K562 (cell line): Measurements from ENCODE around the gene VARS1. TPM values are rescaled to one million over a fixed set of nuclear protein-coding genes. Genes with fewer than 3 reads are reported as not detected.

Experiments
- ATAC-seq: fragments of 200-7000 bp; cut with Tn5 transposase; 3 replicates; pipeline ENCODE4 v1.9.1; 2020; ENCODE audit warnings: moderate library complexity
- BruUV-seq: library from RNA; stranded (reverse); fragments of 400-500 nt; replicated peaks from 2 replicates; lab custom pipeline; 2021; lab: Mats Ljungman, UMichigan
- CTCF ChIA-PET: fragments of 300-600 bp; formaldehyde crosslinking; extraction: SDS; loops from one replicate; lab custom pipeline; 2021; ENCODE audit warnings: low intra/inter-chr PET ratio; lab: Yijun Ruan, JAX
- POLR2A ChIA-PET: fragments of 300-600, 350-650 bp; sonication (Branson Sonifier 250); formaldehyde crosslinking; extraction: SDS; loops from one replicate; lab custom pipeline; 2021; ENCODE audit warnings: antibody characterized with exemption, inconsistent platforms; lab: Yijun Ruan, JAX
- DNase-seq, 4 experiments: peaks; one replicate each; pipeline versions ENCODE4 v3.0.0 to v3.0.0-alpha.2; 2011 to 2018; ENCODE audit warnings: low spot score in 3 of 4, mixed read lengths in 3 of 4; ENCODE audit errors: extremely low read depth in 1 of 4
- FAIRE-seq: peaks from 2 replicates; lab custom pipeline; 2011; peaks lifted over from hg19 to GRCh38; lab: Jason Lieb, UNC
- H2AFZ ChIP-seq: 2 replicates; pipeline ENCODE4 v1.6.0; 2011; ENCODE audit warnings: low read depth, low read length, control low read depth, inconsistent platforms
- H3K27ac ChIP-seq: fragments of 200-600 bp; 3 replicates; pipeline ENCODE4 v1.8.0; 2011; ENCODE audit warnings: low read depth, mild to moderate bottlenecking, control low read depth, inconsistent platforms, low read length, moderate library complexity, mixed read lengths; ENCODE audit errors: extremely low read depth
- H3K27me3 ChIP-seq, 2 experiments: fragments of 300-600 bp in 1 of 2; 2 replicates in 1 of 2; 3 replicates in 1 of 2; pipeline versions ENCODE4 v1.6.0 to v1.8.0; 2011; ENCODE audit warnings: inconsistent platforms in 2 of 2, low read length in 2 of 2, mild to moderate bottlenecking in 1 of 2, mixed read lengths in 1 of 2, moderate library complexity in 1 of 2; ENCODE audit not compliant: control insufficient read depth in 2 of 2, insufficient read depth in 2 of 2
- H3K36me3 ChIP-seq: fragments of 300-600 bp; 3 replicates; pipeline ENCODE4 v1.8.0; 2011; ENCODE audit warnings: mild to moderate bottlenecking, low read length, inconsistent platforms; ENCODE audit not compliant: control insufficient read depth, insufficient read depth
- H3K4me1 ChIP-seq, 2 experiments: fragments of 200-600 bp in 1 of 2; replicated peaks in 1 of 2; 2 replicates in 1 of 2; 3 replicates in 1 of 2; pipeline versions ENCODE4 v1.5.1 to v1.8.0; 2011; ENCODE audit warnings: inconsistent platforms in 2 of 2, low read length in 2 of 2, mild to moderate bottlenecking in 1 of 2, mixed read lengths in 1 of 2, moderate library complexity in 1 of 2; ENCODE audit not compliant: control insufficient read depth in 2 of 2, insufficient read depth in 2 of 2
- H3K4me2 ChIP-seq: 2 replicates; pipeline ENCODE4 v1.6.1; 2011; ENCODE audit warnings: low read length, control low read depth, inconsistent platforms, mixed read lengths; ENCODE audit not compliant: insufficient read depth
- H3K4me3 ChIP-seq: fragments of 200-600 bp; sonication (generic), shearing (Covaris generic); 2 replicates; pipeline ENCODE4 v1.5.1; 2016; ENCODE audit warnings: control low read depth, inconsistent platforms
- H3K79me2 ChIP-seq: fragments of 200-600 bp; 3 replicates; pipeline ENCODE4 v1.8.0; 2011; ENCODE audit warnings: low read length, inconsistent platforms; ENCODE audit not compliant: control insufficient read depth, insufficient read depth
- H3K9ac ChIP-seq, 2 experiments: 2 replicates each; pipeline versions ENCODE4 v1.6.0 to v1.6.1; 2011; ENCODE audit warnings: low read depth in 2 of 2, low read length in 2 of 2, control low read depth in 1 of 2, inconsistent platforms in 1 of 2, mild to moderate bottlenecking in 1 of 2, mixed read lengths in 1 of 2; ENCODE audit not compliant: insufficient read depth in 1 of 2
- H3K9me1 ChIP-seq: one replicate; pipeline ENCODE4 v1.6.0; 2011; ENCODE audit warnings: inconsistent platforms, mild to moderate bottlenecking, low read length, moderate library complexity; ENCODE audit not compliant: control insufficient read depth, insufficient read depth
- H3K9me3 ChIP-seq: replicated peaks from 2 replicates; pipeline ENCODE4 v1.5.1; 2011; ENCODE audit warnings: low read depth, low read length, inconsistent platforms; ENCODE audit not compliant: control insufficient read depth, insufficient read depth
- H4K20me1 ChIP-seq: replicated peaks from 2 replicates; pipeline ENCODE4 v1.6.1; 2011; ENCODE audit warnings: low read length, inconsistent platforms, mixed read lengths; ENCODE audit not compliant: control insufficient read depth, insufficient read depth
- HLTF ChIP-seq: fragments of 450-650 bp; IDR thresholded peaks from 2 replicates; pipeline ENCODE4 v1.6.1; 2016
- POLR2AphosphoS2 ChIP-seq: IDR thresholded peaks from 2 replicates; pipeline ENCODE4 v1.6.1; 2012; ENCODE audit warnings: low read length, improper control_type of control experiment
- RAD51 ChIP-seq: fragments of 450-650 bp; IDR thresholded peaks from 2 replicates; pipeline ENCODE4 v1.7.1; 2016; ENCODE audit warnings: low read depth, mild to moderate bottlenecking, borderline replicate concordance
- SETDB1 ChIP-seq: IDR thresholded peaks from one replicate; pipeline ENCODE4 v1.6.1; 2012; ENCODE audit warnings: low read length, control low read depth, inconsistent platforms
- TCF15 ChIP-seq: fragments of 250-450 bp; sonication (Bioruptor Pico); IDR thresholded peaks from 2 replicates; pipeline ENCODE4 v1.8.0; 2022; ENCODE audit warnings: moderate library complexity, mild to moderate bottlenecking, inconsistent platforms
- ZBTB12 ChIP-seq: fragments of 250-450 bp; sonication (Bioruptor Pico); IDR thresholded peaks from 2 replicates; pipeline ENCODE4 v1.4.0; 2020
- ZBTB17 ChIP-seq: fragments of 450-650 bp; formaldehyde crosslinking; IDR thresholded peaks from 2 replicates; pipeline ENCODE4 v1.4.0; 2020; ENCODE audit warnings: mild to moderate bottlenecking
- ZNF609 ChIP-seq: sonication (generic); formaldehyde crosslinking; IDR thresholded peaks from 2 replicates; pipeline ENCODE4 v1.8.1; 2023; ENCODE audit warnings: missing genetic modification reagents, mild to moderate bottlenecking, borderline replicate concordance
- ZNF695 ChIP-seq: fragments of 450-650 bp; formaldehyde crosslinking; IDR thresholded peaks from 2 replicates; pipeline ENCODE4 v1.4.0; 2020; ENCODE audit warnings: mild to moderate bottlenecking, moderate library complexity
- WGBS: fragments of 100-300 bp; shearing (Covaris generic); methylation state at CpG from one replicate; pipeline ENCODE4 v1.1.6; 2016; ENCODE audit warnings: low coverage, mixed read lengths; ENCODE audit not compliant: insufficient coverage; ENCODE audit errors: missing lambda C conversion rate; 5-methylcytosine and 5-hydroxymethylcytosine counted together
- in situ Hi-C: fragments of 300-500 bp; cut with MboI; formaldehyde crosslinking; loops from 4 replicates; pipeline ENCODE4 v1.15.0; 2018; ENCODE audit warnings: inconsistent platforms, mixed read lengths
- intact Hi-C: fragments of 100-400 bp; cut with micrococcal nuclease; formaldehyde crosslinking; loops from 2 replicates; pipeline ENCODE4 v1.14.2; 2022
- polyA plus RNA-seq, 8 experiments: library from polyadenylated mRNA; depleted of rRNA in 4 of 8; stranded (reverse) in 5 of 8; unstranded in 3 of 8; fragments of >200 nt; fragmentation: Nextera tagmentation in 2 of 8; fragmentation: Illumina TruSeq in 1 of 8; extraction: Ambion mirVana in 2 of 8; extraction: Trizol in 1 of 8; gene quantifications; 2 replicates each; pipeline versions ENCODE4 v1.2.1 to v1.2.3, GENCODE V29; 2011 to 2014; ENCODE audit warnings: inconsistent platforms in 1 of 8, missing spikeins in 1 of 8
- total RNA-seq, 7 experiments: library from RNA; depleted of rRNA in 6 of 7; stranded (reverse); fragments of >200 nt in 6 of 7; fragmentation: Illumina TruSeq in 2 of 7; extraction: Trizol in 2 of 7; gene quantifications; 2 replicates each; pipeline versions ENCODE4 v1.2.1 to v1.2.3, GENCODE V29; 2011 to 2021; ENCODE audit warnings: low replicate concordance in 1 of 7
- TF ChIP-seq, protein P1 (sequence below): fragments of 450-650 bp; IDR thresholded peaks from 2 replicates; pipeline ENCODE4 v1.6.1; 2016; ENCODE audit warnings: mild to moderate bottlenecking
- TF ChIP-seq, protein P2 (sequence below): sonication (generic); formaldehyde crosslinking; IDR thresholded peaks from 2 replicates; pipeline ENCODE4 v1.9.0; 2022; ENCODE audit warnings: mild to moderate bottlenecking, missing genetic modification reagents

Gene VARS1
- total and polyA plus RNA-seq, 9 of the 15 experiments (the other 6 are each of a cell fraction or from before 2014, with no cell fraction given): 2.9 to 488 (median 130) TPM

- DNase-seq (peak; percentile 98 to 99 (median 99)), FAIRE-seq (peak; percentile 99), ATAC-seq (peak; percentile 91)
- intact Hi-C loops (loop anchor here (2.0 to 10.0 kb wide), 2 partner anchors 18 to 232 kb away; partner anchors contain the start of genes ATP6V1G2, DDX39B, NFKBIL1 and VARS1), in situ Hi-C loops (no loop called here)
- Histone ChIP-seq H2AFZ (peak within 1 kb of the TSS; percentile 36), H3K4me1 (peaks cover 43 to 85% of the 10 kb centered on the region in 2 experiments), H3K9me3 (no peaks in the 10 kb centered on the region), H4K20me1 (no peaks in the 10 kb centered on the region), H3K79me2 (no peaks in the 10 kb centered on the region), H3K4me3 (peak within 1 kb of the TSS; percentile 10; the same call in 1 of the 2 replicates), H3K4me2 (peak within 1 kb of the TSS; percentile 56), H3K27ac (peak within 1 kb of the TSS; percentile 87), H3K9me1 (peaks cover 6% of the 10 kb centered on the region), H3K36me3 (peaks cover 48% of the 10 kb centered on the region; the same call in 2 of the 3 replicates), H3K9ac (peak within 1 kb of the TSS; percentile 64 to 88), H3K27me3 (no peaks in the 10 kb centered on the region)
- 1% methylated on average over 15 of the region's 15 CpGs for WGBS
- no TSS peak for BruUV-seq
- ChIA-PET POLR2A (interaction anchor here (0.6 to 8.8 kb wide), 27 partner anchors 9 to 1080 kb away, joined by 3 to 47 read pairs (median 5); partner anchors contain the start of genes ABHD16A, BAG6, DDAH2 and GPANK1), CTCF (interaction anchor here (0.7 to 1.1 kb wide), 2 partner anchors 53 to 231 kb away, joined by 3 to 4 read pairs; partner anchors contain the start of gene ATP6V1G2)
- TF ChIP-seq, protein P1, sequence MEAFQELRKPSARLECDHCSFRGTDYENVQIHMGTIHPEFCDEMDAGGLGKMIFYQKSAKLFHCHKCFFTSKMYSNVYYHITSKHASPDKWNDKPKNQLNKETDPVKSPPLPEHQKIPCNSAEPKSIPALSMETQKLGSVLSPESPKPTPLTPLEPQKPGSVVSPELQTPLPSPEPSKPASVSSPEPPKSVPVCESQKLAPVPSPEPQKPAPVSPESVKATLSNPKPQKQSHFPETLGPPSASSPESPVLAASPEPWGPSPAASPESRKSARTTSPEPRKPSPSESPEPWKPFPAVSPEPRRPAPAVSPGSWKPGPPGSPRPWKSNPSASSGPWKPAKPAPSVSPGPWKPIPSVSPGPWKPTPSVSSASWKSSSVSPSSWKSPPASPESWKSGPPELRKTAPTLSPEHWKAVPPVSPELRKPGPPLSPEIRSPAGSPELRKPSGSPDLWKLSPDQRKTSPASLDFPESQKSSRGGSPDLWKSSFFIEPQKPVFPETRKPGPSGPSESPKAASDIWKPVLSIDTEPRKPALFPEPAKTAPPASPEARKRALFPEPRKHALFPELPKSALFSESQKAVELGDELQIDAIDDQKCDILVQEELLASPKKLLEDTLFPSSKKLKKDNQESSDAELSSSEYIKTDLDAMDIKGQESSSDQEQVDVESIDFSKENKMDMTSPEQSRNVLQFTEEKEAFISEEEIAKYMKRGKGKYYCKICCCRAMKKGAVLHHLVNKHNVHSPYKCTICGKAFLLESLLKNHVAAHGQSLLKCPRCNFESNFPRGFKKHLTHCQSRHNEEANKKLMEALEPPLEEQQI: no peak
- TF ChIP-seq SETDB1: no peak
- TF ChIP-seq POLR2AphosphoS2: peak; percentile 99
- peak; percentile 51; the same call in 1 of the 2 replicates for TF ChIP-seq RAD51
- no peak; the same call in 1 of the 2 replicates for TF ChIP-seq ZNF695 (CRISPR knock-in tag)
- TF ChIP-seq, protein P2, sequence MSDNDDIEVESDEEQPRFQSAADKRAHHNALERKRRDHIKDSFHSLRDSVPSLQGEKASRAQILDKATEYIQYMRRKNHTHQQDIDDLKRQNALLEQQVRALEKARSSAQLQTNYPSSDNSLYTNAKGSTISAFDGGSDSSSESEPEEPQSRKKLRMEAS (CRISPR knock-in tag): peak; percentile 94
- no peak; the same call in none of the 2 replicates for TF ChIP-seq ZBTB17 (CRISPR knock-in tag)
- TF ChIP-seq TCF15 (CRISPR knock-in tag): no peak
- TF ChIP-seq ZBTB12 (CRISPR knock-in tag): peak; percentile 82
- peak; percentile 92; the same call in 1 of the 2 replicates for TF ChIP-seq HLTF
- no peak; the same call in none of the 2 replicates for TF ChIP-seq ZNF609
Measured at GRCh38 chr6:31776989-31777666, 18.4 kb downstream of the VARS1 start, which contains the start of gene VWA7. VWA7 (minus strand) TSS chr6:31777328; CDS start chr6:31776779, 549 bp downstream.
